ENCODE measurements around the gene PLA2G2C.
"Not testable (repeated sequence)": the region's sequence is repeated elsewhere in the genome, so short reads cannot be mapped to it uniquely, and the experiment has no call there.

Gene PLA2G2C

GRCh38 chr1:20185834-20186782 is at the start of gene PLA2G2C, which contains the start of gene UBXN10:
TSS of gene PLA2G2C (minus strand) at chr1:20186518. CDS start at chr1:20177363, 9,155 bp downstream.
TSS of gene UBXN10 (plus strand) at chr1:20186096. CDS start at chr1:20190562, 4,466 bp downstream.
- no peak for DNase-seq (ENCODE audit: low spot score)

GRCh38 chr1:20234788-20235535 is 48.6 kb upstream of the PLA2G2C start:
- no peak for DNase-seq (ENCODE audit: low spot score)

DNA sequence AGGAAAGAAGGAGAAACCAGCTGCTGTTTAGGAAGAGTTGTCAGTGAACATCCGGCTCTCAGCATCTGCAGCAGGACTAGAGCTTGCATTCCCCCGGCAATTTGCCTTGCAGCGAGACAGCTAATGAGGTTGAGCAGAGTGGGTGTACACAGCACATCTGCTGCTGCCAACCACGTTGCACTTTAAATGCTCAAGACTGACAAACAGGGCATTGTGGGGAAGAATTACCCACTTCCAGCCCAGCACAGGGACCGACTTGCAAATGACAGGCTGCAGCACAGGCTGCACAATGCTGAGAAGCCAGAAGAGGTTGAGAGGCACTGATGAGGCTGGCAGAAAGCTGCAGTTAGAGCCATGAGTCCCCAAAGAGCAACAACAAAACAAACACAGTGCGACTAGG is 47.5 kb upstream of the PLA2G2C start:
- peak; percentile 71 for DNase-seq (ENCODE audit: low spot score)

DNA sequence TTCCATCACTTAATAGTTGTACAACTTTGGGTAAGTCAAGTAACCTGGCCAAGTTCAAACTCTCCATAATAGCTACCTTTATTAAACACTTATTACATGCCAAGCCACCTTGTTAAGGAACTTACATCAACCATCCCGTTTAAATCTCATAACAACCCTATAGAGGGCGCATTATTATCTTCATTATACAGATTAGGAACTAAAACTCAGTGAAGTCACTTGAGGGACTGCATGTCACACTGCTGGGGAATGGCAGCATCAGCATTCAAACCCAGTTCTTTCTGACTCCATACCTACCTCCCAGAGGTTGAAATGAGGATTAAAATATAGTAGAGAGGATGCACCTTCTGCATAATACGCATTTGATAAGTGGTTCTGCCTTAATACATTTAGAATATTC is 47.1 kb upstream of the PLA2G2C start:
- DNase-seq (ENCODE audit: low spot score), result no peak

DNA sequence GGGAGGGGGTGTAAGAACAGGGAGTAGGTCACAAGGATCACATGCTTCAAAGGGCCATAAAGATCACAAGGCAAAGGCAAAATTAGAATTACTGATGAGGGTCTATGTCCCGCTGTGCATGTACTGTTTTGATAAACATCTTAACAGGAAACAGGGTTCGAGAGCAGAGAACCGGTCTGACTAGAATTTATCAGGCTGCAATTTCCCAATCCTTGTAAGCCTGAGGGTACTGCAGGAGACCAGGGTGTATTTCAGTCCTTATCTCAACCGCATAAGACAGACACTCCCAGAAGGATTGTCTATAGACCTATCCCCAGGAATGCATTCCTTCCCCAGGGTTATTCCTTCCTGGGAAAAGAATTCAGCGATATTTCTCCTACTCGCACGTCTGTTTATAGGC is 46.2 kb upstream of the PLA2G2C start:
- not testable (repeated sequence) for DNase-seq (ENCODE audit: low spot score)

GRCh38 chr1:20229171-20229570 is 42.9 kb upstream of the PLA2G2C start:
- DNase-seq (ENCODE audit: low spot score), result no peak

DNA sequence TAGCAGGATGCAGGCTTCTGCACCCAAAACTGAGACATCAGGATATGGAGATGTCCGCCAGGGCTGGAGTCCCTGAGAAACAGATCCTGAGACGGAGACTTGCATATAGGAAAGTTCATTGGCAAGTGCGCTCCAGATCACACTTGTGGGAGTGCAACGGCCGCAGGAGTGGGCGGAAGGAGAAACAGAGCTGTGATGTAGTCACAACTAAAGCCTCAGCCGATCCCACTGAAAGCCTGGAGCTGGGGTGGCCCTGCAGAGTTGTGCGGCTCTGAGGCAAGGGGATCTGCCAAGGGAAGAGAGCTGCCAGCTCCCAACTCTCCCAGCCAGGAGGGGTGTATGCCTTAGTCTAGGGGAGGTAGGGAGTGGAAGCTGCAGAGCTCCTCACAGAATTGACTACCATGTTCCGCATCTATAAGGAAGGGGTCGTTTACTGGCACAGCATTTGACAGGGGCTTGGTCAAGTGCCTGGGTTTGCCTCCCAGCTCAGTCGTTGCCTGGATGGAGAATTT is 42.1 kb upstream of the PLA2G2C start:
- no peak for DNase-seq (ENCODE audit: low spot score)

- no peak for DNase-seq (ENCODE audit: low spot score)
Observed at GRCh38 chr1:20227704-20228103, 41.4 kb upstream of the PLA2G2C start.

GRCh38 chr1:20224546-20224945 is 38.2 kb upstream of the PLA2G2C start:
- DNase-seq (ENCODE audit: low spot score), result no peak

GRCh38 chr1:20223551-20224419 is 37.5 kb upstream of the PLA2G2C start:
- DNase-seq (ENCODE audit: low spot score), result no peak

- DNase-seq (ENCODE audit: low spot score), result no peak
Observed at GRCh38 chr1:20223106-20223505, 36.8 kb upstream of the PLA2G2C start.

- DNase-seq (ENCODE audit: low spot score), result peak; percentile 58
Observed at GRCh38 chr1:20220036-20220435, 33.7 kb upstream of the PLA2G2C start.

- not testable (repeated sequence) for DNase-seq (ENCODE audit: low spot score)
Observed at GRCh38 chr1:20219053-20219452, 32.7 kb upstream of the PLA2G2C start.

- DNase-seq (ENCODE audit: low spot score), result no peak
Observed at GRCh38 chr1:20216574-20216973, 30.3 kb upstream of the PLA2G2C start.

- no peak for DNase-seq (ENCODE audit: low spot score)
Observed at GRCh38 chr1:20215716-20216115, 29.4 kb upstream of the PLA2G2C start.

DNA sequence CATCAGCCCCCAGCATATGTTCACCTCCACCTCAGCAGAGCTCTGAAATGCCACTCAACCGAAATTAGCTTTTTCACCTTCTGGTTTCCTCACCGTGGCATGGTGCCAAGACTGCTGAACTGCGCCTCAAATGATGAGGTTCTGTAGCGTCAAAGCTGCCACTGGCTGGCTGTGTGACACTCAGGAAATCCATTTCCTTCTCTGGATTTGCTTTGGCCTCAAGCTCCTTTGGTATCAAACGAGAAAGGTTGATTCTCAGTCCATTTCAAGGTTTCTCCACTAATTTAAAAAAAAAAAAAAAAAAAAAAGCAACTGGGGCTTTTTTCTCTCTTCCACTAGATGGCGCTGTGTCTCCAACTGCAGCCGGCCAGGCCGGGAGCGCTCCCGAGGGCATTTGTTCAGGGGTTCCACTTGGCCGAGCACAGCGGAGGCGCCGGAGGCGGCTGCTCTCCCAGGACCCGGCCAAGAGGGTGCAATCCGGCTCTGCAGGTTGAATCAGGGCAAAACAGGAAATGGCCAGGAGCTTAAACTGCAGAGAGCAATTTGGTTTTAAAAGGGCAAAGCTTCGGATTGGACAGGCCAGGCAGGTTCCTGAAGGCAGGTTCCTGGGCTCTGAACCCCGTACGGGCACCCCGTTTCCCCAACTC is 26.5 kb upstream of the PLA2G2C start:
- DNase-seq (ENCODE audit: low spot score), result no peak

GRCh38 chr1:20212085-20212684 is 25.9 kb upstream of the PLA2G2C start:
- no peak for DNase-seq (ENCODE audit: low spot score)

DNA sequence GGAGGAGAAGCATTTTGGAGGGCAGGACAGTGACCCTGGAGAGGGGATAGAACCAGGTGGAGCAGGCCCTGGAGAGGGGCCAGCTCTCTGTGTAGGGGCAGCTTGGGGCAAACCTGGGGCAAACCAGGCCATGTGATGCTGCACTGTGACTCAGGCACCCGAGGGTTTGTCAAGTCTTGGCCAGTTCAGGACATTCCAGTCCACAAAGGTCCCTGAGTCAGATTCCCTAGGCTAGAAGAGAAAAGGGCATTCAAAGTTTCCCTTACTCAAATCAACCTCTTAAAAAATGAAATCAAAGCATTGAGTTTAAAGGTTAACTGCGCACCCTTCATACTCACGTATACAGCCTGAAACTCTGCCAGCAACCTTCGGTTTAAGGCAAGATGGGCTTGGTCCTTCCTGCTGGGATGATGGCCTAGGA is 25.2 kb upstream of the PLA2G2C start:
- no peak for DNase-seq (ENCODE audit: low spot score)

DNA sequence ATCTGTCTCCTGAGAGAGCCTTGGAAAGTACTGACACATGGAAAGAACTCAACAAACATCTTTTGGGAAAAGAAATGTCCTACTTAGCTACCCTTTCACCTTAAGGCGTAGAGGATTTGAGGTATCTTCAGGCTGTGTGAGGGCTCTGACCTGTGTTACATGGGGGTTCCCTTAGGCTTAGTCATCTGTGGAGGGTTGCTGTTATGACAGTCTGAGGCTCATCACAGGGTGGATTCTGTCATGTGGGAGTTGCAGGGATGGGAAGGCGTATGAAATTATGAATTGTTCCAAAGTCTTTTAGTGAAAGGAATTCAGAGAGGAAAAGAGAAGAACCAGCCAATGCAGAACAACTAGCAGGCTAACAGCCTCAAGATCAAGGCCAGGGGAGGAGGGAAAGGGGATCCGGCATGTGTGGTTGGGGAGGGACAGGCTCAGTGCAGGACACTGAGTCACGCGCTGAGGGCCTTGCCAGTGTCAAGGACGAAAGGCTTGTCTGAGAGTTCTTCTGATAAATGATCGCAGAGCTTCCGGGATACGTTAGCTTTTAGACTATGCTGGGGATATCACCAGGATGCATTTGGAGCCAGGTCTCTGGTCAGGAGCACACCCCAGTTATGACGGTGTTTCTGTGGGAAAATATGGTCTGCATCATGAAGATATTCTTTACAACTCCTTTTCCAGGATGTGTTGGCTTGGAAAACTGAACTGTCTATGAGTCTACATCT is 24.6 kb upstream of the PLA2G2C start:
- peak; percentile 73 for DNase-seq (ENCODE audit: low spot score)

GRCh38 chr1:20209471-20209870 is 23.2 kb upstream of the PLA2G2C start:
- no peak for DNase-seq (ENCODE audit: low spot score)
